Neural progenitor cell (in vitro differentiated cells): Measurements from ENCODE around the gene HDLBP.

ENCODE experiments used
- CTCF ChIP-seq: fragments of 200-600 bp; sonication (generic); IDR thresholded peaks from 2 replicates; pipeline ENCODE4 v1.5.1; 2017; ENCODE audit warnings: antibody characterized with exemption, mild to moderate bottlenecking
- EZH2 ChIP-seq: fragments of 200-600 bp; sonication (generic); IDR thresholded peaks from 2 replicates; pipeline ENCODE4 v1.6.1; 2017; ENCODE audit warnings: antibody characterized with exemption, mild to moderate bottlenecking, moderate library complexity

- no peak for TF ChIP-seq CTCF
- TF ChIP-seq EZH2: no peak
Observed at GRCh38 chr2:241308832-241309500, 6.5 kb downstream of the HDLBP start.
